DOHH2 (cell line): ENCODE measurements around the gene PCSK7.

ENCODE experiments used
- CTCF ChIP-seq: fragments of 200-600 bp; sonication (generic); IDR thresholded peaks from one replicate; pipeline ENCODE4 v1.5.1; 2014; ENCODE audit warnings: antibody characterized with exemption, mild to moderate bottlenecking, low read depth, low read length; ENCODE audit not compliant: poor library complexity, severe bottlenecking
- EZH2phosphoT487 ChIP-seq: fragments of 200-600 bp; sonication (generic); IDR thresholded peaks from 2 replicates; pipeline ENCODE4 v1.6.1; 2017; ENCODE audit warnings: borderline replicate concordance, mild to moderate bottlenecking, antibody characterized with exemption, low read length, moderate library complexity, mixed read lengths

- no peak for TF ChIP-seq CTCF
- TF ChIP-seq EZH2phosphoT487 = no peak
Measured at GRCh38 chr11:117248341-117248740, 16.5 kb upstream of the PCSK7 start.
